ENCODE results near the gene CUL1.

The CUL1 gene

DNA sequence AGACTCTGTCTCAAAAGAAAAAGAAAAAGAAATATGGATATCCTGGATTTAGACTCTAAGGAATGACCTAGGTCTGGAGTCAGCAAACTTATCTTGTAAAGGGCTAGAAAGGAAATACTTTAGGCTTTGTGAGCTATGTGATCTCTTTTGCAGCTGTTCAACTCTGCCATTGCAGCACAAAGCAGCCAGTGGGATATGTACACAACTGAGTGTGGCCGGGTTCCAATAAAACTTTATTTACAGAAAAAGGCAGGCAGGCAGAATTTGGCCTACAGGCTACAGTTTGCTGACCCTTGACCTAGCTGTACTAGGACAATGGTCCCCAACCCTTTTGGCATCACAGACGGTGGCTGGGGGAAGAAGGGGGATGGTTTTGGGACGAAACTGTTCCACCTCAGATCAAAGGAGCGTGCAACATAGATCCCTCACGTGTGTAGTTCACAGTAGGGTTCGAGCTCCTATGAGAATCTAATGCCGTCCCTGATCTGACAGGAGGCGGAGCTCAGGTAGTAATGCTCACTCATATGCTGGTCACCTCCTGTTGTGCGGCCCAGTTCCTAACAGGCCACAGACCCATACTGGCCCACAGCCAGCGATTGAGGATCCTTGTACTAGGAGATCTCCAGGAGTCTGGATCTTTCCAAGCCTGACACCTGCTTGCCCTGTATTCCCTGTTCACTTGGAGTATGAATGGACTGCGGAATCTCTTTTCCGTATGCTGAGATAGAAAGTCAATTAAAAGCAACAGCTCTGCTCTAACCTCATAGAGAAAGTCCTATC lies 63.0 kb downstream of the CUL1 start:
- DNase-seq (ENCODE audit: low read depth): no peak

DNA sequence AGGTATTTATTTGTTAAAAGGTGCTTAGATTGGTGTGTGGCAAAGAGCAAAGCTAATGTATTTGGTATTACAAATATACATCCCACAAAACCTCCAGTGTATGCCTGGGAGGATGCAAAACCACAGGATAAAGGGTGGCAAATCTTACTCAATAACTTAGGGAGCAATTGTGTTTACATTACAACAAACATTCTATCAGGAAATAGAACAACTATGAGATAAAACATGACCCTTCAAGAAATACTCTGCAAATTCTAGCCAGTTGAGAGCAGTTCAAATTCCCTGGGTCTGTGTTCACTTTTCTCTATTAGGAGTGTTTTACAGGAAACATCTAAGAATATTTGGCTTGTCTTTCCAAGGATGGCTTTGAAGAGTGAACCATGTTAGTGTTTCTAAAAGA lies 64.9 kb downstream of the CUL1 start:
- DNase-seq (ENCODE audit: low read depth): no peak

DNA sequence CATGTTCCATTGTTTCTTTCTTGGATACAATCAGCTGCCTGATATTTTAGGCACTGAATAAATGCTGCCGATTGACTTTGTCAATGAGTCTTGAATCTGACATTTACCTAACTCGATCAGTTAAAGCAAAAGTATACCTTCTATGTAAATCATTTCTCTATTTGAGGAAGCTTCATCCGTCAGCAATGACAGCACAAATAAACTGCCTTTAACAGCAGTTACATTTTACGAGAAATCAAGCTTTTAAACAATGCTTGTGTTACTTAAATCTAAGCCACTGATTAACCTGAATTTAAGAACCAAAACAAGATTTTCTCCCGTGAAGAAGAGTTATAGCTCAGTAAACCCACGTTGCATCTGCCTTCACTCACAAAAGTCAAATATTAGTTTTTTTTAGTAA lies 71.3 kb downstream of the CUL1 start:
- no peak for DNase-seq (ENCODE audit: low read depth)

DNA sequence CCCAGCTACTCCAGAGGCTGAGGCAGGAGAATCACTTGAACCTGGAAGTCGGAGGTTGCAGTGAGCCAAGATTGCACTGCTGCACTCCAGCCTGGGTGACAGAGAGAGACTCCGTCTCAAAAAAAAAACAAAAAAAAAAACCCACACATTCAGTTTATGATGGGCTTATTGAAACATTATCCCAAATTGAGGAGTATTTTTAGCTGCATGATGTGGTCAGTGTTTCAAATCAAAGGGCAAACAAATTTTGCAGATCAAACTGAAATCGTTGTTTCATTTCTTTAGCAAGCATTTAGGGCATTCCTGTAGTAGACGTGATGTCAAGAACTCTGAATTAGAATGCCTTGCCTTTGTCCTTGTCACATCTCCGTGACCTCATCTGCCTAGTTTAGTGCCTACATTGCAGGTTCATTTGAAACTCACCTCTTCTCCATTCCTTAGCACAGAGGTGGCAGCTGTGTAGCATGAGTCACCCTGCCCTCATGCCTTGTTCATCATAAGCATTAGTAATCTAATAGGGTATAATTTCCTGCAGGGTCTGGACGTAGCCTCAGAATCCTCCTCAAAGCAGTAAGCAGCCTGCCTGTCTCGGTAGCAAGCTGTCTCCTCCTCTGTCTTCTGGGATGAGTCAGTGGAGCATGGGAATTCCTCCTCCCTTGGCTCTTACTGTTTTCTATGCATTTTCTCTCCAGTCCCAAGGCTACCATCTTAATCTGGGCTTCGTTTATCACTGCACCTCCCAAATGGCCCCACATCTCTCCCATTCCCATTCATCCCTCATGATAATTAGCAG lies 73.8 kb downstream of the CUL1 start:
- no peak for DNase-seq (ENCODE audit: low read depth)

DNA sequence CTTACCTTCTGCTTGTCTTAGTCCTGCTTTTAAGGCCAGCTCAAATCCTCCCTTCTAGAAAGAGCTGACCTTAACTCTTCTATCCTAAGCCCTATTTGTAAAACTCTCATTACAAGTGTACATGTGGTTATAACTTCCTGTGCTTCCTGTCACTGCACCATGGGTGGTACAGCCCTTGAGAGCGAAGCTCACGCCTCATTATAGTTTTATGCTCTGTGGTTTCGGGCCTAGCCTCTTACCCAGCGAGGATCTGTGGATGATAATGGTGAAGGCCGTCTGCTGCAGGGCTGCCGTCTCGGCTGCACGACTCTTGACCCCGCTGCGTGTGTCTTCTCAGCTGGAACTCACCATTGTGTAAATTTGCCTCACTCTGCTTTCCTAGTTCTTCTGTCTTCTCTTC lies 74.6 kb downstream of the CUL1 start:
- no peak for DNase-seq (ENCODE audit: low read depth)

DNA sequence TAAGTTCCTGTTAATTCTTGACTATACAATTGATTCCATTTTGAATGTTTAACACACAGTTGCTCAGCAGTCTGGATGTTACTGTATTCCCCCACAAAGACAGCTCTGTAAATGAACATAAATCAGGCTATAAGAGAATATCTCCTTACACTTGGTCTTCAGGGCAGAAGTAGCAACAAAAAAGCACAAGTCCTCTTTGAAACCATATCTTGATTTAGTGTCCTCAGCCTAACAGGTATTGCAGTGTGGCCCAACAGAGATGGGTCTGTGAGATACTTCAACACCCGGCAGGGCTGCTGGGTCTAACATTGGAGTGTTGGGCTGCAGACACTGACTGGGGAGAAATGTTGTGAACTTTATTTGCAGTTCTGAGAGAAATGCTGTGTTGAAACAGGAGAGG lies 75.8 kb downstream of the CUL1 start:
- DNase-seq (ENCODE audit: low read depth): no peak

DNA sequence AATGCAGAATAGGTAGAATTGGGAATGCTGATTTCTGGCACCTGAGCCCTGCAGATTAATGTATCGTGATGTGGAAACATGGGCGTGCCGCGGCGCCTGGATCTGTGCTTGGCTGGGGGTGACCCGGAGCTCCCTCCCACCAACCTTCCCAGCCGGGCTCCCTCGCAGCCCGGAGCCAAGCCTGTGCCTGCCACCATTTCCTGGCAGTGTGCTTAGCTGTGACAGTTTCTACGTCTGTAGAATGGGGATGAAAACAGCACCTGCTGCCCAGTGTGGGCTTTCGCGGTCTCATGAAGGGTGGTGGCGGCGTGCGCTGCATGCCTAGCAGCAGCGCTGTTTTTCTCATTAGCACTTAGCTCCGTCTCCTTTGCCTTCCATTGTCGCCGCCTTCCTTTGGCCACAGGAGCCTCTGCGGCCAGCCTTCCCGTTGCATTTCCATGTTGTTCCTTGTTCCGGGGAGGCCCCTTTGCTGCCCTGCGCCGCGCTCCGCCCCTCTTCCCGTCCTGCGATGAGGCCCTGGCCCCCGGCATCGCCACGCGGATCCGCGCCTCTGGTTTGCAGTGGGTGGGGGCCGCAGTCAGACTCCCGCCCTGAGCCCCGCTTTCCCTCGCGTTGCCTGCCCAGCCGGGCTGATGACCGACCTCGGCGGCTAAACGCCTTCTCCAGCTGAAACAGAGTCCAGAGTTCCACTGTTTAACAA lies 84.2 kb downstream of the CUL1 start:
- no peak for DNase-seq (ENCODE audit: low read depth)

DNA sequence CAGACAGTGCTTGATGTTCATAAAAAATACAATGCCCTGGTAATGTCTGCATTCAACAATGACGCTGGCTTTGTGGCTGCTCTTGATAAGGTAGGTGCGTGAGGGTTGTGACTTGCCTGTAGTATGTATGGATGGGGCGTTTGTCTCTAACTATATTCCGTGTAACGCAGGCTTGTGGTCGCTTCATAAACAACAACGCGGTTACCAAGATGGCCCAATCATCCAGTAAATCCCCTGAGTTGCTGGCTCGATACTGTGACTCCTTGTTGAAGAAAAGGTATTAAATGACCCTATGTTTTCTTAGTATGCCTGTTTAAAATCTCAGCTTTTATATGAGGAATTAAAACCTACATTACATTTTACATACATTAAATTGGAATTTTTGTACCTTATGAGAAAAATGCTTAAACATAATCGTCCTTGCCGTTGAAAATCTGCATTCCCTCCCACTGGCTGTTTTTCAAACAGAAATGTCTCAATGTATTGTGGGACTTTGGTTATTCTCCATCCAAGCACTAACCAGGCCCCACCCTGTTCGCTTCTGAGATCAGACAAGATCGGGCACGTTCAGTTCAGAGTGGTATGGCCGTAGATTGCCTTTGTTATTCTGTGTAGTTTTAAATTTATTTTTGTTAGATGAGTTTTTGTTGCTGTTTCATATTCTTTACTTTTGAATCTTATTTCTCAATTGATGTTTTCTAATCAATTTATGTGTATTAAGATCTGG lies 85.3 kb downstream of the CUL1 start:
- DNase-seq (ENCODE audit: low read depth): no peak

DNA sequence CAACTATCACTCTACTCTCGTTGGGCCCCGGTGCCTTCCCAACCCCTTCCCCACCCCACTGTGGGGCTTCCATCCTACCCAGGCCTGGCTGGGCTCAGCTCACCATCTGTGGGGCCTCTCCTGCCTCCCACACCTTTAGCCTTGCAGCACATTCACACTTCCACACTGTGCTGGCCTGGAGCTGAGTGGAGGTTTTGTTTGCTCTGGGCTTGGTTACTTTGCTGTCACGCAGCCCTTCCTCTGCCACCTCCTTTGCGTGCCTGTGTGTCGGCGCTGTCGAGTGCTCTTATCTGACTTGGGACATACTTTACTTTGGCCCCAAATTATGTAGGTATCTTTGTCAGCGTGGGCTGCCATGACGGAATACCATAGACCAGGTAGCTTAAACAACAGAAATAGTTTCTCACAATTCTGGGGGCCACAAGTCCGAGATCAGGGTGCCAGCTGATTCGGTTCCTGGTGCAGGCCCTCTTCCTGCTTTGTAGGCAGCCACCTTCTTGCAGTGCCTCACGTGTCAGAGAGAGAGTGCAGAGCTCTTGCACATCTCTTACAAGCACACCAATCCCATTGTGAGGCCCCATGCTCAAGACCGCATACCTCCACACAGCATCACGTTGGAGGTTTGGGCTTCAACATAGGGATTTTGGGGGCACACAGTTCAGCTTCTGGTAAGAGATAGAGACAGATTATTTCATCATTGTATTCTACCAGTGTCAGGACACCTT lies 89.0 kb downstream of the CUL1 start:
- no peak for DNase-seq (ENCODE audit: low read depth)

DNA sequence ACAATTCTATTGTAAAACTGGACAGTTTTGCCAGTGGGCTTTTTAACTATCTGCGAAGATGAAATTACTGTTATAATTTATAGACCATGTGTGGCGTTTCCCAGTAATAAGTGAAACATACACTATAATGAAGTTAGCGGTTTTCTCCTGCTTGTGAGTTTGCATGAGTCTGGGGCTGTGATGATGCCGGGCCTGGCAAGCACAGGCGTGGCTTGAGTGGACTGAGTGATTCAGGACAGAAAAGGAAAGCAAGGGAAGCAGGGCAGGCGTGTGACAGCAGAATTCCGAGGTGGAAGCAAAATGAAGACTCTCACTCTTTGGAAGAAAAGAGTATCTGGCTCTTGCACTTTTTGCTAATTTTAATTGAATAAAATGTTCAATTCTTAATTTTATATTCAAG lies 90.5 kb downstream of the CUL1 start:
- DNase-seq (ENCODE audit: low read depth): no peak

DNA sequence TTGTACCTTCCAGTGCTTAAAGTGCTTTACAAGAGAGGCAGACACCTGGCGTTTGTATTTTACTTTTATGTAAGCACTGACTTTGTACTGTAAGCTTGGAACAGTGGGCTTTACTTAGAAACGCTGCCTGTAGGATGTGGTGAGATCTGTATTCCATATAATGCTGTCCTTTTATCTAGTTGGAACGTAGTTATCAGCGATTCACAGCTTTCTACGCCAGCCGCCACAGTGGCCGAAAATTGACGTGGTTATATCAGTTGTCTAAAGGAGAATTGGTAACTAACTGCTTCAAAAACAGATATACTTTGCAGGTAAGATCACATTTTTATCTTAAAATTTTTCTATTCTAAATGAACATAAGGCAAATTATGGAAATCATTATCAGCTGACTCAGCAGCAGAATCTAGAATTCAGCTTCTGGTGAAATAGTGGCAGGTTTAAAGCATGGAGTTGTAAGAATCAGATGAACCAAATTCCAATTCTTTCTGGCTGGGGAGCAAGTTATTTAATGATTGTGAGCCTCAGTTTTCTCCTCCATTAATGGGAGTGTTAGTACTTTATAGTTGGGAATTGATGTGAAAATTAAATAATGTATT lies 91.5 kb downstream of the CUL1 start:
- DNase-seq (ENCODE audit: low read depth): no peak

DNA sequence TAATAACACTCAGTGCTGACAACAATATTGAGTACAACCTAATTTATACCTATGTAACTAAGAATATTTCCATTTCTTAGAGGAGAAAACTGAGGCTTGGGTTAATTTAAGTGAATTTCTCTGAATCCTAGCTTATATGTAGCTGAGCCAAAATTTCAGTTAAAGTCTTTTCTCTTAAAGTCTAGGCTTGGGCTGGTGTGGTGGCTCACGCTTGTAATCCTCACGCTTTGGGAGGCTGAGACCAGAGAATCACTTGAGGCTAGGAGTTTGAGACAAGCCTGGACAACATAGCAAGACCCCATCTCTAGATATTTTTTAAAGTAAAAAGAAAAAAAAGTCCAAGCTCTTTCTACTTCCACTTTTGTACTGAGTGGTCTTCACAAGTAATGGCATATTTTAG lies 92.1 kb downstream of the CUL1 start:
- no peak for DNase-seq (ENCODE audit: low read depth)

DNA sequence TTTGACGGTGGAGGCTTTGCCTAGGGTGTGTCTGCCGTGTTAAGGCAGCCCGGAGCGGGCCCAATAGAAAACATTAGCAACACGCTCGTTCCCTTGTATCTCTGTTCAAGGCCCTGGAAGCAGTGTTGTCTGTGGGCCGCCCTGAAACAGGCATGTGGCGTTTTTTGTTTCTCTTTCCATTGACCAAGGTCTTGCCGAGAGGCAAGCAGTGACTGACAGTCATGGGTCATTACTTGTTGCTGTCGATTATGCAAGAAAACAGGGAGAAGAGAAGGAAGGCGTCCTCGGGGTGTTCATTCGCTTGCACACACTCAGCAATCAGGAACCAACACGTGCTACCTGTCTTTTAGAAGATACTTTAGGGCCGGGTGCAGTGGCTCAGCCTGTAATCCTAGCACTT lies 92.8 kb downstream of the CUL1 start:
- DNase-seq (ENCODE audit: low read depth): no peak

DNA sequence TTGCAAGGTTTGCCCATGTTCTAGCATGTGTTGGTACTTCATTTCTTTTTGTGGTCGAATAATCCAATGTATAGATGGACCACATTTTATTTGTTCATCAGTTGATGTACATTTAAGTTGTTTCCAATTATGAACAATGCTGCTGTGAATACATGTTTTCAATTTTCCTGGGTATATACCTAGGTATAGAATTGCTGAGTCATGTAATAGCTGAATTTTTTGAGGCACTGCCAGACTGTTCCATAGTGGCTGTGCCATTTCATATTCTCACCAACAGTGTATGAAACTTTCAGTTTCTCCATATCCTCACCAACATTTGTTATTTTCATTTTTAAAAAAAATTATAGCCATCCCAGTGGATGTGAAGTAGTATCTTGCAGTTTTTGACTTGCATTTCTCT lies 94.9 kb downstream of the CUL1 start:
- DNase-seq (ENCODE audit: low read depth): no peak

DNA sequence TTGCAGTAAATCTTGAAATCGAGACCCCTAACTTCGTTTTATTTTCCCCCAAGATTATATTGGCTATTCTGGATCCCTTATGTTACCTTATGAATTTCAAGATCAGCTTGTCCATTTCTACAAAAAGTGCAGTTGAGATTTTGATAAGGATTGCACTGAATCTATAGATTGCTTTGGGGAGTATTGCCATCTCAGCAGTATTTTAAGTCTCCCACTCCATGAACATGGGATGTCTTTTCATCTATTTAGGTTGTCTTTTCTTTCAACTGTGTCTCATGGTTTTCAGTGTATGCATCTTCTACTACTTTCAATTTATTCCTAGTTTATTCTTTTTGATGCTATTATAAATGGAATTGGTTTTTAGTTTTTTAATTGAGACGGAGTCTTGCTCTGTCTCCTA lies 95.8 kb downstream of the CUL1 start:
- DNase-seq (ENCODE audit: low read depth): no peak

DNA sequence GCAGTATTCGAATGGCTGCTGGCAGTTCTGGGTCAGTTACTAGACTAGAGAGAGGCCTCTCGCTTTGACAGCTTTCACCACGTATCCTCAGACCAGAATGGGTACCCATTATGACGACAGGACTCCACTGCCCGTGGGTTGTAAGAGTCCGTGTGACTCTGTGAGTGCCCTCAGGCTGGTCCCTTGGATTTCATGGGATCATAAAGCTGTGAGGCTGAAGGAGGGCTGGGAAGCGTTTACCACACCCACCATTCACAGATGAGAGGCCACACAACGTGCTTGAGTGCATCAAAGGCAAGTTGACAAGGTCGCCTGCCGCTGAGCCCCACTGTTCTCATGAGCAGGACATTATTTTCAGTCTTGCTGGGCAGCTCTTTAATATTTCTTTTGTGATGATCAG lies 98.1 kb downstream of the CUL1 start:
- no peak for DNase-seq (ENCODE audit: low read depth)

DNA sequence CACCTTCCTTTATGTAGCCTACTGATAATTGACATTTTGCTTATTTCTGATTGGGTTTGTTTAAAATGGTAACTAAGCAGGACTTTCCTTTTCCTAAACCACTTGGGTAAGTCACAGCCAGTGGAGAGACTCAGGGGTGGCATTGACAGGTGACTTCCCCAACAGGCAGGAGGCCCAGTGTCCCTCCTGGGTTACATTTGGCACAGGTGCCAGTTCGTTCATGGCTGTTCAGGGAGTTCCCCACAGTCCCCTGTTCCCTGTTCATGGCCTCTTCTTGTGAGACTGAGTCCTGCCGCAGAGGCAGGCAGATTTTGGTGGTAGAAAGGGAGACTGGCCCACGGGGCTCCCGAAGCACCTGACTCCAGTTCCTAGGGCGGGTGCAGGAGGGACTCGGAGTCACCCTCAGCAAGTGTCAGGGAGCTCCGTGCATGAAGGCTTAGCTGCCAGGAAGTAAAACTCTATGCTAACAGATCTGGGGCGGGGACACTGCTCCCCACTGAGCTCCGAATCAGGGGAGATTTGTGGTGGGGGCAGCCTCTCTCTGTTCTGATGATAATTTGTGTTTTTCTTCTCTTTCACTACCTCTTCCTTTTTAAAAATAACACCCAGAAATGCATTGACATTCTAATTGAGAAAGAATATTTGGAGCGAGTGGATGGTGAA lies 101.3 kb downstream of the CUL1 start:
- no peak for DNase-seq (ENCODE audit: low read depth)

DNA sequence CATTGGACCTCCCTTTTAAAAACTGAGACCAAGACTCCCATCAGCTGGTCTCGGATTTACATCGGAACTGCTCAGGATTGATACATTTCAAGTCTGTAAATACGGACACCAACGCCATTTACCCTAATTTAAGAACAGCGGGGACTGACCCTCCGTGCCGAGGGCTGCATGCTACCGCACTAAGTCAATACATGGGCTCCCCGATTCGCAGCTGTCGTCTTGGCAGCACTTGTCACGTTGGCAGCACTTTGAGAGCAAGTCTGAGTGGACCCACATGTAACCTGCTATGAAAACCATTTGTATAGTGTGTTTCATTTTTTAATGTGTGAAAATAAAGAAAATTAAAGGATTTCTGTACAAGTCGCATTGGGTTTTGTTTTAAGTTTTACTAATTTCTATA lies 102.0 kb downstream of the CUL1 start:
- DNase-seq (ENCODE audit: low read depth): no peak

DNA sequence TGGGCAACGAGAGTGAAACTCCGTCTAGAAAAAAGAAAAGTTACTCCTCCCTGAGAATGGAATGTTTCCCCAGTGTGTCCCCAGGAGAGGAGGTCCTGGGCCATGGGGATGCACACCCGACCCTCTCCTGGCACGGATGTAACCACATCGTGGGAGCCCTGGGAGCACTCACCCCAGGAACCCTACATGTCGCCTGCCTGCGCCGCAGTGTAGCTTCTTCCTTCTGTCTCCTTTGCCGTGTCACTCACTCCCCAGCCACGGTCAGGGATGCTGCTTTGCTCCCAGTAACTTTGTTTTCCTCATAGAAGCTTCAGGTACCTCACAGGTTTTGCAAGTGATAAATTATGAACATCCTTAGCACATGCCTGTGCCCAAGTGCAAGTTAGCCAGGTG lies 103.4 kb downstream of the CUL1 start:
- DNase-seq (ENCODE audit: low read depth): no peak

DNA sequence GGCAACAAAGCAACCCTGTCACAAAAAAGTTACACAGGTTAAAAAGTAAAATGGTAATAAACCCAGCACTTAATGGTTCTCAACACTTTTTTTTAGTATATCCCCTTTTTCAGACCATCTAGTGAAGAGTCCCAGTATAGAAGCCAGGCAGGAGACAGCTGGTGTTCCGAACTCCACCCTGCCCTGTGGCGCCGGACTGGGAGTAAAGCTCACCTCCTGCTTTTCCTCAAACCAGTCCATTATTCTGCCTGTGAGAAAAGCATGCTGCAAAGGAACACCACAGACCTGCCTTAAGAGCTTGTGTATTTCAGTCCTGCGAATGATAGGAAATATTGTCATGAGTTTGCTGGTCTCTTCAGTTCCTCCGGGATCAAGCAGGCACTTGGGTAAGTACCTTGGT lies 104.4 kb downstream of the CUL1 start:
- DNase-seq (ENCODE audit: low read depth): no peak
